ENCODE measurements around the gene ENG.

The ENG gene

DNA sequence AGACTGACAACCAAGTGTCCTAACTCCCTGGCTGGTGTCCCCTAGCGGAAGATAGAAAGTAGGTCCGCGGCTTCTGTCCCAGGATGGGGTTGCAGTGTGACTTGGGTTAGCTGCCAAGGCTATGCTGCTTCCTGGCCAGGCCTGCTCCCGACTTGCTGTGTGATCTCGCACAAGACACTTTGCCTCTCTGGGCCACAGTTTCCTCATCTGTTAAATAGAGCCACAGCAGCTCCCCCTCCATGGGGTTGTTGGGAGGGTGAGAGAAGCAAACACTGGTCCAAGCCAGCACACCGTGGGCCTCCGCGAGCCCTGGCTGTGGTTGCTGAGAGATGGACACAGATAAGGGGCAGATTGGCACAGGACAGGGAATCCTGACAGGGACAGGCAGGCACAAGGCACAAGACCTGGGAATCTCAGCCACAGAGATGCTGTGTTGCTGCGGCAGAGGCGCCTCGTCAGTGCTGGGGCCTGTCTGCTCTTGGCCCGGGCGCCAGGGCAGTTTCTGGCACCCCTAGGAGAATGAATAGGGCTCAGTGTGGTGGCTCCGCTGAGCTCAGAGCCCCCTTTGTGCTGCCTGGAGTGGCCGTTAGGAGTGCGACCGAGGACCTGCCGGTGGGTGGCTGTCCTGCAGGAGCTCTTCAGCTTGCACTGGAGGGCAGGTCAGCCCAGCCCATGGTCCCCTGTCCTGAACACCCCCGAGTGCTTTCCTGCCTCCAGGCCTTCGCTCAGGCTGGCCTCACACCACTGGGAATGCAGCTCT lies 74.2 kb downstream of the ENG start:
- in situ Hi-C loops (cut with MboI; ENCODE audit: low sequenced_read_pairs) = loop anchor here (5.0 kb wide), 1 partner anchor 43 kb away; the partner anchor contains the start of gene TOR2A

DNA sequence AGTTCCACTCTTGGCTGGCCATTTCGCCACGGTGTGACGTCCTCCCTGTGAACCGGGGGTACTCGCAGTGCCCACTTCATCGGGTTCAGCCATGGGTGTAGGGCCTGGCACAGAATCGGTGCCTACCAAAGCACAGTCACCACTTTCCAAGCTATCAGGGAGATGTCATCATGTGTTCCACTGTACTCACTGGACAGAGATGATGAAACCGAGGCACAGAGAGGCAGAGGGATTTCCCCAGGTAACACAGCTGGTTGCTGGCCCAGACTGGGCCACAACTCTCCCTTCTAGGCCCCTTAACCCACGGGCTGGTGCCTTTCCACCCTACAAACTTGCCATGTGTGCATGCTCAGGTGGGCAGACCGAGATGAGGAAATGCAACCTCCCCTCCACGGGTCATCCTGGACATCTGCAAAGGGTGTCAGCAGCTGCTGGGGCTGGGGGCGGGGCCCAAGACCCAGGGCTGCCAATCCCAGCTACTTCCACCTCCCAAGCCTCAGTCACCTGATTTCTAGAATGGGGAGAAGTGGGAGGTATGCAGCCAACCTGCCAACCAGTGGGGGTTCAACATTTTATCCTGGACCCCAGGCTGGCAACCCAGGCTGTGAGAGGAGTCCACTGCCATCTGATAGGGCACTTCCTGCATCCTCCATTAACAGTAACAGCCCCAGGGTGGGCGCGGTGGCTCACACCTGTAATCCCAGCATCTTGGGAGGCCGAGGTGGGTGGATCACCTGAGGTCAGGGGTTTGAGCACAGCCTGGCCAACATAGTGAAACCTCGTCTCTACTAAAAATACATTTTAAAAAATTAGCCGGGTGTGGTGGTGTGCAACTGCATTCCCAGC lies 75.1 kb downstream of the ENG start:
- in situ Hi-C loops (cut with MboI; ENCODE audit: low sequenced_read_pairs) = no loop called here

DNA sequence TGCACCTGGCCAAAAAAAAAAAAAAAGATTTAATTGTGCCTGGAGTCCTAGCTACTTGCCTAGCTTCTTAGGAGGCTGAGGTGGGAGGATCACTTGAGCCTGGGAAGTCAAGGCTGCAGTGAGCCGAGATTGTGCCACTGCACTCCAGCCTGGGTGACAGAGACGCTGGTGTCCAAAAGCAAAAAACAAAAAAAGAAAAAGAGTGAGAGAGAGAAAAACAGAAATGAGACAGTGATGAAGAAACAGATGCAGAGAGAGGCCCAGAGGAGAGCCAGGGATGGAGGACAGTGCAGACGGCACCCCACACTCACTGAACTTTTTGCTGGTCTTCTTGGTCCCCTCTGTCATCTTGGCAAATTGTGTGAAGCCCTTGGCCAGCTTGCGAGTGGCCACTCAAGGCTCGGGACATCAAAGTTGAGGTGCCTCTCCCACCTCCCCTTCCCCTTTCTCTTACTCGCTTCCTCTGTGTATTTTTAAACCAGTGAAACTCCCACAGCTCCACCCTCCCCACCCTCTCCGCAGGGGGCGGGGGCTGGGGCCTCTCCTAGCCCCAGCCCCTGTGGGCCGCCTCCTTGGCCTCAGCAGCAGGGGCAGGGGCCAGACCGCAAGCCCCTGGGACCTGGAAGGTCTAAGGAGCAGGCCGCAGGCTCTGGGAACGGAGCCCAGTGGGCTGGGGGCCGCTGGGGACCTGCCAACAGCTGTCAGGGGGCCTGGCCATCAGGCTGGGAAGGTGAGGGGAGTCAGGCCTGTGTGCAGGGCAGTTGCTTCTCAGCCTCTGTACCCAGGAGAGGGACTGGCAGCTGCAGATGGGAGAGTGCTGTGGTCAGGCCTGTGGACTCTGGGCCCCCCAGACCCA lies 76.0 kb downstream of the ENG start, which contains the start of gene SH2D3C:
TSS of gene SH2D3C (minus strand) at position 387 of the 856 bp plus-strand sequence. CDS start at position 348, 39 bp downstream.
- in situ Hi-C loops (cut with MboI; ENCODE audit: low sequenced_read_pairs) = no loop called here

DNA sequence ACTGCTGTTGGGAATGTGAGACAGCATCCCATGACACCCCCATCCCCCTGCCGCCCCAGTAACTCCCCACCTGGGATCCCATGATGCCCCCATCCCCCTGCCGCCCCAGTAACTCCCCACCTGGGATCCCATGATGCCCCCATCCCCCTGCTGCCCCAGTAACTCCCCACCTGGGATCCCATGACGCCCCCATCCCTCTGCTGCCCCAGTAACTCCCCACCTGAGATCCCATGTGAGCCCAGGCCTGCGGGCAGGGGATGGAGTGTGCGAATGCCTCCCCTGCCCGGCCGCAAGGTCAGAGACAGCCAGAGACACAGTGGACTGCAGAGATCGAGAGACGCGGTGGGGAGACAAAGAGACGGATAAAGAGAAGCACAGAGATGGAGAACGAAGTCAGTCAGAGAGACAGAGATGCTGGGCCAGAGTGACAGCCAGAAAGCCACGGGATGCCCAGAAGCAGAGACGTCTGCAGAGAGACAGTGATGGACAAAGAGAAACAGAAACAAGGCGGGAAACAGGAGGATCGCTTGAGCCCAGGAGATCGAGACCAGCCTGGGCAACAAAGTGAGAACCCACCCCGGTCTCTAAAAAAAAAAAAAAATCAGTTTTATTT lies 77.0 kb downstream of the ENG start:
- in situ Hi-C loops (cut with MboI; ENCODE audit: low sequenced_read_pairs) = no loop called here

DNA sequence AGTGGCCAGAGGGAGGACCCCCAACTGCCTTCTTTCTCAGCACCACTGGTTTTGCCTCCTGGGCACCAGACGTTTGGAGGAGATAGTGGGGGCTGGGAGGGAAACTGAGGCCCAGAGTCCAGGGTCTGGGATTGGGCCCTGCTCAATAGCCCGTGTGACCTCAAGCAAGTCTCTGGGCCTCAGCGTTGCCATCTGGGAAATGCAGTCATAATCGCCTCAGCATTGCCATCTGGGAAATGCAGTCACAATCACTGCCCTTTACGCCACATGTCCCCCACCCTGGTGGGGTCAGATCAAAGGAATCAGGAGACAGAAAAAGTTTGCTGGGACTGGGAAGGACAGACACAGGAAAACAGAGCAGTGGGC lies 77.6 kb downstream of the ENG start:
- in situ Hi-C loops (cut with MboI; ENCODE audit: low sequenced_read_pairs) = no loop called here

DNA sequence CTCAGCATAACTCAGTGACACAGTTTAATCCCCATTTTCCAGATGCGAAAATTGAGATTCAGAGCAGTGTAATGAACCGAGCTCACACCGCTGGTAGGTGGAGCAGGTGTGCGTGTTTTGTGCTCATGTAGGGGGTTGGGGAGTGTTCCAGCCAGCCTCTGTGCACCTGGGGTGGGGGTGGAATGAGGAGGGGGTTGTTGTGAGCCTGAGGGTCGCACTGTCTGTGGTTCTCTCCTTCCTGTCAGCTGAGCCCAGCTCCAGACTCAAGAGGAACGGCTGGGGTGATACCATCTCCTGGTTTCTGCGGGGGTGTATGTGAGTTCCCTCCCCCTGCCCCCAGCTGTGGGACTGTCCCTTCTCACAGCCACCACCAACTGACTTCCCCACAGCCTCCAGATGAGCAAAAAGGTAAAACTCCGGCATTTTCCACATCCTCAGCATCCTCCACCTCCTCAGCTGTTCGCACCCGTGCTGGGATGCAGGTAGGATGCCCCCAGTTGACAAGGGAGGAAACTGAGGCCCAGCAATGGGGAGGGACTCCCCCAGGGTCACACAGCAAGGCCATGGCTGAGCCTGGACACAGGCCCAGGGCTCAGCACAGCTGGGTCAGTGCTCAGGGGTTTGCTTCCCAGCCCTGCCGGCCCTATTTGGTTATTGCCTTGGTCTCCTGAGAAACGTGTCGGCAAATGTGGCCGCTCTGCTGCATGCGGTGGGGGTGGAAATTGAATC lies 78.1 kb downstream of the ENG start:
- in situ Hi-C loops (cut with MboI; ENCODE audit: low sequenced_read_pairs) = no loop called here

DNA sequence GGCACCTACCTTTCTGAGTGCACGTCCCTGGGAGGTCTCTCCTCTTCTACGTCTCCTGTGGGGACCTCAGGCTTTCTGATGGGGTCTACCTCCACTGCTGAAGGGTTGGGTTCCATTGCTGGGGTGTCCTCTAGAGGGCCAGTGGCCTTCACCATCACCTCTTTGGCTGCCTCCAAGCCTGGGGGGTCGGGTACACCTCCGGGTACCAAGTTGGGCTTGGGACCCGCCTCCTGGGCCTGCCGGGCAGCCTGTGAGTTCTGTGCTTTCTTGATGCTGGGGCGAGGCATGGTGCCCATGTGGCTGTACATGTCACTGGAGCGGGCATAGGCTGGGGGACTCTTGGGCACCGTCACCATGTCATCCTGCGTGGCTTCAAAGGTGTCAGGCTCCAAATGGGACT lies 80.5 kb downstream of the ENG start:
- in situ Hi-C loops (cut with MboI; ENCODE audit: low sequenced_read_pairs) = no loop called here

DNA sequence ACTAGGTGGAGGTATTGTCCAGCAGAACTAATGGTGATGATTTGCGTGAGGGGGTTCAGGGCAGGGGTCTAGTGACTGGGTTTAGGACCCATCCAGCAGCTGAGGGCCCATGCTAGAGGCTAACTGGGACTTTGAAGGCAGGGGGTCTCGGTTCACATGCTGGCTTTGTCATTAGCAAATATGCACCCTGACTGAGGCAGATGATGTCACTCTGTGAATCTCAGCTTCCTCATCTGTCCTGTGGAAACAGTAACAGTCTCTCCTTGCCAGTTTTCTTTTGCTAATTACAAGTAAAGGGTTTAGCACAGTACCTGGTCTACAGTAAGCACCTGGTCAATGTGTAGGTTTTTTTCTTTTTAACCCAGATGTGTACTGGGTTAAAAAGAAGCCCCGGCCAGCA lies 81.2 kb downstream of the ENG start:
- in situ Hi-C loops (cut with MboI; ENCODE audit: low sequenced_read_pairs) = no loop called here

DNA sequence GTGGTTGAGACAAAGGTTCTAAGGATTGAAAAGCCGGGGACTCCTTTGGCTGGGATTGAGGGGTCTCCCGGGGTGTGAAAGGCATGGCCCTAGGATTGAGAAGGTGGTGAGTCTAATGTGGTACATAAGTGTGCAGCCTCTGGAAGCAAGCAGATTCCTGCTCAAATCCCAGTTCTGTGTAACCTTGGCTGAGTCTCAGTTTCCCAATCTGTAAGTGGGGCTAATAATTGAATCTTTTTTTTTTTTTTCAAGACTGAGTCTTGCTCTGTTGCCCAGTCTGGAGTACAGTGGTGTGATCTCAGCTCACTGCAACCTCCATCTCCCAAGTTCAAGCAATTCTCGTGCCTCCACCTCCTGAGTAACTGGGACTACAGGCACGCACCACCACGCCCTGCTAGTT lies 81.9 kb downstream of the ENG start:
- in situ Hi-C loops (cut with MboI; ENCODE audit: low sequenced_read_pairs) = no loop called here

DNA sequence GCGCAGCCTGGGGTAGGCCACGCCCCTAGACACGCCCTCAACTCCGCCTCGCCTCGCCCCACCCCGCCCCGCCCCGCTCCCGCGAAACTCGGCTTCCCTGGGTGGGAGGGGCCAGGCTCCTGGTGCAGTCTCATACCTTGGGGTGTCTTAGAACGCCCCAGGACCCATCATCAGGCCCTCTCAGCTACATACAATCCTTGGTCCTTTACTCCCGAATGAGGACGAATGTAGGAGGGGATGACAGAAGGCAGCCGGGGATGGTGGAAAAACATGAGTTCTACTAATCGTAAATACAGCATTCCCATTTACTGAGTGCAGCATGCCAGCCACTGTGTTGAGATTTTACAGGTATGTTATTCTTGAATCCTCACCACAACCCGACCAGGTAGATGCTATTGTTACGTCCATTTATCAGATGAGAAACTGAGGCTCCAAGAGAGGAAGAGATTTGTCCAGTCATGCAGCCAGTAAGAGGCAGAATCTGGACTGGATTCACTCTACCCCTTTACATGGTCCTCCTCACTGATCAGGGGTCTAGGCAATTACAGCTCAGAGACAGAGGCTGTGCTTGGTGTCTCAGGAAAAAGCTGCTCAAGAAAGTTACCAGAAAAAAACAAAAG lies 82.8 kb downstream of the ENG start:
- in situ Hi-C loops (cut with MboI; ENCODE audit: low sequenced_read_pairs) = no loop called here

DNA sequence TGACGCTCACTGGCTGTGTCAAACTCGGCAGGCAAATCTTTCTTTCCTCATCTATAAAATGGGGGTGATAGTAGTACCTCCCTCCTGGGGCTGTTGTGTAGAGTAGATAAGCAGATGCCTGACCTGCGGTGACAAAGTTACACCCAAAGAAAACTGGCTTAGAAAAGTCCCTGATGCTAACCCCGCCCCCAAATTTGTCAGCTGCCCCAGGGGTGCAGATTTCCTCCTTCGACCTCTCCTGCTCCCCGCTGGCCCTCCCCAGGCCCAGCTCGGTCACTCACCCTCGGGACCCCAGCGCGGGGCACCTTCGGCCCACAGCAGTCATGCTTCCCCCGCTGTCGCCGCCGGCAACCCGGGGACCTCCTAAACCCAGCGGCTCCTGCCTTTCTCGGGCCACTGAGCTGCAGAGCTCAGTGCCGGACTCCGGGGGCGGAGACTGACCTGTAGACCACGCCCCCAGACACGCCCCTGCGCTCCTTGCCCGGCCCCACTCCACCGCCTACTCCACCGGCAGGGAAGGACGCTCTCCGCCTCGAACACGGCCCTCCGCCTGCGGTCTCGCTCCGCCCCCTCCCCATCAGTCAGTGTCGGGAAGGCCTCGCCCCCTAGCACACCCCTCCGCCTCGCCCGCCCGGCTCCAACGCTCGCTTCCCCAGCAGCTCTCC lies 83.4 kb downstream of the ENG start:
- in situ Hi-C loops (cut with MboI; ENCODE audit: low sequenced_read_pairs) = no loop called here

DNA sequence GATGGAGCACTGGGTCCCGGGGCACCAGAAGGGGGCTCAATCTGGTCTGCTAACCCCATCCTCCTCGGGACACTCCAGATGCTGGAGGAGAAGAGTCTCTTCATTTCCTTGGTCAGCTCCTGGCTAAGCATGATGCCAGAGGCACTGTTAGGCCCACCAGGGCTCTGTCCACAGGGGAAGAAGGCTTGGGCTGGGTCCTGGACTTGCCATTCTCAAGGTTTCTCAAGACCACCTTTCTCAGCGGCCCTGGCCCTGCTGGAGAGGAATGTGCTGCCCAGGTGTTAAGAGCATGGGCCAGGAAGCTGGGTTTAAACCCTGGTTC lies 83.9 kb downstream of the ENG start:
- in situ Hi-C loops (cut with MboI; ENCODE audit: low sequenced_read_pairs) = no loop called here

DNA sequence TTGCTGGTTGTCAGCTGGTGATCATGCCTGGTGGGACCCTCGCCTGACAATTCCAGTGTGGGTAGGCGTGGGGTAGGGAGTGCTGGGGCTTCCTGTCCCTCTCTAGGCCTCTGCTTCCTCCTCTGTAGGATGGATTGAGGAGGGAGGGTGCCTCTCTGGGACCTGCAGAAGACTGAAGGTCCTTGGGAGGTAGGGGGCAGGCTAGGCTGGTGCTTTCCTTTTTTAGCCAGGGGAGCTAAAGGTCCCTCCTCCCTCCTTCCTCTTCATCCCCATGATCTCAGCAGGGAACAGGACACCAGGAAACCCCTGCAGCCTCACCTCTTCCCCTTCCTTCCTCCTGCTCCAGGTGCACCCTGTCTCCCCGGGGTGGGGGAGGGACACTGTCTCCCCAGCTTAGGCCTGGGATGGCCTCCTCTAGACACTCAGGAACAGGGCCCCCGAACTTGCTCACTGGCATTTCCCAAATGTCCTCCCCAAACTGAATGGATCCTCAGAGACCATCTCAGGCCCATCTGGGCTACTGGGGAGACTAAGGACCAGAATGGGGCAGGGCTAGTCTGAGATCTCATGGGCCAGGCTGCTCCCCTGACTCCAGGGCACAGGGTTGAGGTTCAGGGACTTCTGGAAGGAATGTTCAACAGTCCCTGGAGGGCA lies 84.4 kb downstream of the ENG start:
- in situ Hi-C loops (cut with MboI; ENCODE audit: low sequenced_read_pairs) = no loop called here

DNA sequence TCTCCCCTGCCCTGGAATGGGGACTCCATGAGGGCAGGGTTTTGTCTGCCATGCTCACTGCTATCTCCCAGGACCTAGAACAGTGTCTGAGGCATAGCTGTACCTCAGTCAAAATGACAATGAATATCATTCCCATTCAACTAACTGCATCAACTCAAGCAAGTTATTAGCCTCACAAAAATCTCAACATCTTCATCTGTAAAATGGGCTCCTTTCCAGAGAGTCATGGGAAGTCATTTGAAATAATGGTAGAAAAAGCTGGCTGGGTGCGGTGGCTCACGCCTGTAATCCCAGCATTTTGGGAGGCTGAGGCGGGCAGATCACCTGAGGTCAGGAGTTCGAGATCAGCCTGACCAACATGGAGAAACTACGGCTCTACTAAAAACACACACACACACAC lies 85.4 kb downstream of the ENG start:
- in situ Hi-C loops (cut with MboI; ENCODE audit: low sequenced_read_pairs) = no loop called here

DNA sequence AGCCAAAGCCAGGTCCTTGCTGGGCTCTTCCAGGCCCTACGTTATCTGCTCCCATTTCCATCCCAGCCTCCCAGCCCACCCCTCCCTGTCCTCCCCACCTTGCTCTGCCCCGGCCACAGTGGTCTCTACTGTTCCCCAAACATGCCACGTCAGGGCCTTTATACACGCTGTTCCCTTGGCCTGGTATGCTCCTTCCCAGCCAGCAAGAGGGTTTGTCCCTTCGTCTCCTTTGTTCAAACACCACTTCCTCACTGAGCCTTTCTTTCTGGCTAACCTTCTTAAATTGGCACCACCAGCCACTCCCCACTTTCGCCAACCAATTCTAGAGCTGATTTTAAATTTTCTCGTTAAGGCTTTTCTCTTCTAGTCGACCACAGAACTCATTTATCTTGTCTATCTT lies 85.8 kb downstream of the ENG start:
- in situ Hi-C loops (cut with MboI; ENCODE audit: low sequenced_read_pairs) = no loop called here

DNA sequence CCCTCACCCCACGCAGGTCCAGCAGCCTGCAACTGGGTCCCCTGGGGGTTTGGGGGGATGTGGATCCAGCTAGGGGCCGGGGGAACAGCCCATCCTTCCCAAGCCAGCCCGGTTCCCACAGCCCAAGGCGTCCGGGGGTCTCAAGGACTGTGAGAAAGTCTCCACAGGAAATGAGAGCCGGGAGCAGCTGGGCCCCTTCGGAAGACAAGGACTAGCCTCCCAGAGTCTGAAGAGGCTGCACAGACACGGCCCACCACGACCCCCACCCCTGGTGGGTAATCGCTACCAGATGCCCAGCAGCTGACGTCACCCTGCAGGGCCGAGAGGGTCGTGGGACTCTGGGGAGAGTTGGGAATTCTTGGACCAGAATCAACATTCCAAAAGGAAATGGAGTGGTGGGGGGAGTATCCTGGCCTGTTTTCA lies 86.5 kb downstream of the ENG start:
- in situ Hi-C loops (cut with MboI; ENCODE audit: low sequenced_read_pairs) = no loop called here

DNA sequence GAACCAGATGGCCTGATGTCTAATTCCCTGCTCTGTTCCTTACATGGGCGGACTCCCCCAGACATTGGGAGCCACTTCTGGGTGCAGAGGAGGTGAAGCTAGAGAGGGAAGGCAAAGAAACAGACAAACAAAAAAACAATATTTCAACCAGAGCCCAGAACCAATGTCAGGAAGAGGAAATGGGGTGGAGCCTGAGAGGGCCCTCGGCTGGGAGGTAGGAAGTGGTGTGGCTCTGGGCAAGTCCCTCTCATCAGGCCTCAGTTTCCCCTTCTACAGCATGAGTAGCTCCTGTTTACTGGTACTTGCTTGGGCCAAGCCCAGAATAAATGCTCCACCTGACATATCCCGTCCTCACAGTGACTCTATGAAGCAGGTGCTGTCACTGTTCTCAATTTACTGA lies 87.0 kb downstream of the ENG start:
- in situ Hi-C loops (cut with MboI; ENCODE audit: low sequenced_read_pairs) = no loop called here

DNA sequence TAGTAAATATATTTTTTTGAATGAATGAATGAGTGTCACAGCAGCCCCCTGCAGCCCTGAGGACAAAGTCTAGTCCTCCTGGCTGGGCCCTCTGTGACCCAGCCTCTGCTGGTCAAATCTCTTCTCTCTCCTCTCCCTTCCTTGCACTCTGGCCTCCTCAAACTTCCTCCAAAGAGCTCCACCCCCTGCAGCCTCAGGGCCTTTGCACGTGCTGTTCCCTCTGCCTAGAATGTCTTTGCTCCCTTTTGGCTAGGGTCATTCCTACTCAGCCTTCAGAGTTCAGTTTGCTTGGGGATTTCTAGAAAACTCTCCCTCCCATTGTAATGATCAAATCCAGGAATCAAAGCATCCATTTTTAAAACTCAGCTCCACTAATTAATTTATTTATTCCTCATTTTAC lies 89.0 kb downstream of the ENG start:
- in situ Hi-C loops (cut with MboI; ENCODE audit: low sequenced_read_pairs) = no loop called here

All from HL-60/S4 (cell line).